Measurements from ENCODE around the gene RFPL1. TPM values are rescaled to one million over a fixed set of nuclear protein-coding genes. Genes with fewer than 3 reads are reported as not detected.

Gene RFPL1
- not detected for total RNA-seq

GRCh38 chr22:29438283-29438682 is at the start of gene RFPL1:
RFPL1 (plus strand) TSS chr22:29438583.

DNA sequence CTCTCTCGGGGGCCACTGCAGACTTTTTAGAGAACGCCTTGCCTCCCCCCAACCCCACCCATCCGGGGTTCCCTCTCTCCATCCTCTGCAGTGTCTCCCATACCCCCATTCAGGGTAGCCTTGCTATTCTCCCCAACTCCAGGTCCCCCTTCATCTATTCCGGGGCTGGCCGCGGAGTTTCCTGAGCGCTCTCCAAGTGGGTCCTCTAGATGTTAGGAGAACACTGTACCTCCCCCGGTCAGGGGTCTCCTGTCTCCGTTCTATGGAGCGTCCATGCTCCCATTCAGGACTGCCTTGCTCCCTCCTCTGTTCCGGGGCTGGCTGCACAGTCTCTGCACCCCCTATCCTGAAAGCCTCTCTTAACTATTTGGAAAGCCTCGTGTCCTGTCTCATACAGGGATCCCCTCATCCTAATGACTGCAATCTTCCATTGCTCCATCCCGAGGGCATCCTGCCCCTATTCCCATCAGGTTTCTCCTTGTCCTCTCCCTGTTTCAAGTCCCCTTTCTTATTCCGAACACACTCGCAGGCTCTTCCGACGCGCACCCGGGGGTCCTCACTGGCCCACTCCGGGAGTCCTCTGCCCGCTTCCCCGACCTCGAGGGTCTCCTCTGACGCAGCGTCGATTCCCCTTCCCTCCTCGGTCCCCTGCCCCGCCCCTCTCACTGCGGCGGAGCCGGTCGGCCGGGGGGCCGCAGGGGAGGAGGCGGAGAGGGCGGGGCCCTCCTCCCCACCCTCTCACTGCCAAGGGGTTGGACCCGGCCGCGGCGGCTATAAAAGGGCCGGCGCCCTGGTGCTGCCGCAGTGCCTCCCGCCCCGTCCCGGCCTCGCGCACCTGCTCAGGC is 41.3 kb downstream of the RFPL1 start, which contains the start of gene NEFH:
NEFH (plus strand) TSS at position 802 of the 845 bp plus-strand sequence. CDS start 45 bp downstream, outside the sequence.

Other genes starting within 250 kb of the RFPL1 start
- gene EMID1, start 232.7 kb upstream of the RFPL1 start, total RNA-seq: not detected
- 10 to 100 TPM; 22.4 to 22.7 TPM for gene RHBDD3, start 170.6 kb upstream of the RFPL1 start, total RNA-seq
- gene EWSR1, start 170.3 kb upstream of the RFPL1 start, total RNA-seq: 100 to 1,000 TPM; 307 to 309 TPM
- gene GAS2L1, start 131.9 kb upstream of the RFPL1 start, total RNA-seq: 1 to 10 TPM; 7.6 to 8.6 TPM
- gene RASL10A, start 122.9 kb upstream of the RFPL1 start, total RNA-seq: 1 to 10 TPM; 1.2 to 1.5 TPM
- 10 to 100 TPM; 60.2 to 63.8 TPM for gene AP1B1, start 50.0 kb upstream of the RFPL1 start, total RNA-seq
- gene NEFH, start 41.6 kb downstream of the RFPL1 start, total RNA-seq: 1 to 10 TPM; 1.3 to 1.5 TPM
- 10 to 100 TPM; 47.4 to 51.5 TPM for gene THOC5, start 115.2 kb downstream of the RFPL1 start, total RNA-seq
- gene NIPSNAP1, start 142.5 kb downstream of the RFPL1 start, total RNA-seq: 10 to 100 TPM; 40.6 to 41.2 TPM
- gene NF2, start 165.1 kb downstream of the RFPL1 start, total RNA-seq: 10 to 100 TPM; 48.9 to 52.0 TPM